Middle frontal gyrus (tissue), 1 donor: ENCODE measurements around the gene PGBD5.

Experiments
- DNase-seq: peaks from one replicate; pipeline ENCODE4 v3.0.0-alpha.2; 2015; ENCODE audit warnings: low spot score; ENCODE audit errors: extremely low spot score

Gene PGBD5

GRCh38 chr1:230307213-230307612, 118.9 kb downstream of the PGBD5 start:
- no peak for DNase-seq

- DNase-seq = no peak
Measured at GRCh38 chr1:230306169-230306568, 120.0 kb downstream of the PGBD5 start.

- DNase-seq = no peak
Measured at GRCh38 chr1:230303822-230304221, 122.3 kb downstream of the PGBD5 start.

- no peak for DNase-seq
Measured at GRCh38 chr1:230303069-230303468, 123.1 kb downstream of the PGBD5 start.

GRCh38 chr1:230301822-230302221, 124.3 kb downstream of the PGBD5 start:
- no peak for DNase-seq

- no peak for DNase-seq
Measured at GRCh38 chr1:230301322-230301721, 124.8 kb downstream of the PGBD5 start.

- no peak for DNase-seq
Measured at GRCh38 chr1:230300322-230301301, 125.5 kb downstream of the PGBD5 start.

- DNase-seq = no peak
Measured at GRCh38 chr1:230299191-230300006, 126.7 kb downstream of the PGBD5 start.

- DNase-seq = no peak
Measured at GRCh38 chr1:230295367-230295766, 130.8 kb downstream of the PGBD5 start.

- DNase-seq = no peak
Measured at GRCh38 chr1:230293390-230293700, 132.8 kb downstream of the PGBD5 start.

- no peak for DNase-seq
Measured at GRCh38 chr1:230292689-230293389, 133.3 kb downstream of the PGBD5 start.

GRCh38 chr1:230291731-230292620, 134.2 kb downstream of the PGBD5 start:
- no peak for DNase-seq

- no peak for DNase-seq
Measured at GRCh38 chr1:230289350-230289644, 136.8 kb downstream of the PGBD5 start.

- DNase-seq = no peak
Measured at GRCh38 chr1:230288641-230289349, 137.3 kb downstream of the PGBD5 start.

GRCh38 chr1:230287674-230288315, 138.3 kb downstream of the PGBD5 start:
- no peak for DNase-seq

GRCh38 chr1:230286890-230287269, 139.3 kb downstream of the PGBD5 start:
- no peak for DNase-seq

GRCh38 chr1:230286166-230286889, 139.8 kb downstream of the PGBD5 start:
- no peak for DNase-seq

GRCh38 chr1:230285351-230285750, 140.8 kb downstream of the PGBD5 start:
- no peak for DNase-seq

GRCh38 chr1:230284891-230285290, 141.2 kb downstream of the PGBD5 start:
- DNase-seq = no peak
